Thyroid gland (tissue), 4 donors: ENCODE data around the gene DLGAP4.

Experiments used
- POLR2A ChIP-seq, 2 donors: fragments of 450-650 bp; IDR thresholded peaks; one replicate each; pipeline ENCODE4 v1.6.1; 2017; ENCODE audit warnings: antibody characterized with exemption in 2 of 2, mild to moderate bottlenecking in 2 of 2, moderate library complexity in 1 of 2
- TF ChIP-seq, protein P1 (sequence below), 6 experiments: fragments of 200-600 bp in 3 of 6; fragments of 450-650 bp in 3 of 6; sonication (generic) in 3 of 6; IDR thresholded peaks; one replicate each; pipeline ENCODE4 v1.5.1; 2016 to 2019; ENCODE audit warnings: antibody characterized with exemption in 6 of 6, mild to moderate bottlenecking in 2 of 6, inconsistent platforms in 1 of 6, moderate library complexity in 1 of 6

DNA sequence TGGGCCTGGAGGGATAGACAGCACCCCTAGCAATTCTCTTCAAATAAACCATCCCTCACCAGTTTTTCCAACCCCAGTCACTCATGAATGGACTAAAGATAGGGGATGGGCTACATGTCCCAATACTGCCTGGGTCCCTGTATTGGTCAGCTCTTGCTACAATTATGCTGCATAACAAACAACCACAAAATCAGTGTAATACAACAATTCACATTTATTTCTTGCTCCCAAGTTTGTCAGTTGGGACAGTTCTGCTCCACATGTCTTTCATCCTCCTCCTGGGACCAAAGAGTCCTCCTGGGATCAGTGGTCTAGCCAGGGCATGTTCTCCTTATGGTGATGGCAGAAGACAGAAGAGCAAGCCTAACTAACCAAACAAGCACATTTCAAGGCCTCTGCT, 143.5 kb downstream of the DLGAP4 start:
- no peak for TF ChIP-seq POLR2A (IDR thresholded peaks at IDR 0.05)
- TF ChIP-seq, protein P1, sequence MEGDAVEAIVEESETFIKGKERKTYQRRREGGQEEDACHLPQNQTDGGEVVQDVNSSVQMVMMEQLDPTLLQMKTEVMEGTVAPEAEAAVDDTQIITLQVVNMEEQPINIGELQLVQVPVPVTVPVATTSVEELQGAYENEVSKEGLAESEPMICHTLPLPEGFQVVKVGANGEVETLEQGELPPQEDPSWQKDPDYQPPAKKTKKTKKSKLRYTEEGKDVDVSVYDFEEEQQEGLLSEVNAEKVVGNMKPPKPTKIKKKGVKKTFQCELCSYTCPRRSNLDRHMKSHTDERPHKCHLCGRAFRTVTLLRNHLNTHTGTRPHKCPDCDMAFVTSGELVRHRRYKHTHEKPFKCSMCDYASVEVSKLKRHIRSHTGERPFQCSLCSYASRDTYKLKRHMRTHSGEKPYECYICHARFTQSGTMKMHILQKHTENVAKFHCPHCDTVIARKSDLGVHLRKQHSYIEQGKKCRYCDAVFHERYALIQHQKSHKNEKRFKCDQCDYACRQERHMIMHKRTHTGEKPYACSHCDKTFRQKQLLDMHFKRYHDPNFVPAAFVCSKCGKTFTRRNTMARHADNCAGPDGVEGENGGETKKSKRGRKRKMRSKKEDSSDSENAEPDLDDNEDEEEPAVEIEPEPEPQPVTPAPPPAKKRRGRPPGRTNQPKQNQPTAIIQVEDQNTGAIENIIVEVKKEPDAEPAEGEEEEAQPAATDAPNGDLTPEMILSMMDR (IDR thresholded peaks at IDR 0.05), result no peak
